Retinal pigment epithelial cell (primary cell): ENCODE results near the gene LAMA2.

Experiments
- DNase-seq: peaks from one replicate; pipeline ENCODE4 v3.0.0-alpha.2; 2010; ENCODE audit warnings: low read depth
- H3K4me3 ChIP-seq: 2 replicates; pipeline ENCODE4 v1.5.1; 2011; ENCODE audit warnings: mild to moderate bottlenecking, low read length, control low read depth, moderate library complexity
- CTCF ChIP-seq: conservative IDR thresholded peaks from 2 replicates; pipeline ENCODE4 v1.5.1; 2011; ENCODE audit warnings: low read depth, low read length, control low read depth, inconsistent platforms

The LAMA2 gene

GRCh38 chr6:129284225-129284624, 401.3 kb downstream of the LAMA2 start:
- no peak overlapping the region for H3K4me3 ChIP-seq
- TF ChIP-seq CTCF: no peak
- DNase-seq: no peak

GRCh38 chr6:129287231-129288177, 404.6 kb downstream of the LAMA2 start:
- no peak for DNase-seq
- TF ChIP-seq CTCF: no peak

GRCh38 chr6:129289442-129289841, 406.5 kb downstream of the LAMA2 start:
- TF ChIP-seq CTCF: no peak
- no peak overlapping the region for H3K4me3 ChIP-seq
- DNase-seq: no peak

More at GRCh38 chr6:129287231-129288177, 404.6 kb downstream of the LAMA2 start:
- no peak overlapping the region for H3K4me3 ChIP-seq

- TF ChIP-seq CTCF: no peak
Observed at GRCh38 chr6:129292836-129293235, 409.9 kb downstream of the LAMA2 start.

GRCh38 chr6:129297592-129297991, 414.7 kb downstream of the LAMA2 start:
- no peak for TF ChIP-seq CTCF
- no peak for DNase-seq

More at GRCh38 chr6:129292836-129293235, 409.9 kb downstream of the LAMA2 start:
- no peak overlapping the region for H3K4me3 ChIP-seq
- DNase-seq: no peak

GRCh38 chr6:129302671-129303070, 419.7 kb downstream of the LAMA2 start:
- H3K4me3 ChIP-seq: no peak overlapping the region
- TF ChIP-seq CTCF: no peak
- DNase-seq: no peak

More at GRCh38 chr6:129297592-129297991, 414.7 kb downstream of the LAMA2 start:
- H3K4me3 ChIP-seq: no peak overlapping the region

- DNase-seq: no peak
- TF ChIP-seq CTCF: no peak
- H3K4me3 ChIP-seq: no peak overlapping the region
Observed at GRCh38 chr6:129306826-129307225, 423.9 kb downstream of the LAMA2 start.
